Common myeloid progenitor, CD34-positive (primary cell): ENCODE results near the gene IL5RA.
A peak's percentile ranks its signal among the peaks of the same experiment; 100 is the strongest.

Source experiments
- CTCF ChIA-PET: fragments of 350-600 bp; sonication (Branson Sonifier 250); formaldehyde crosslinking; loops from one replicate; lab custom pipeline; 2021; ENCODE audit warnings: antibody characterized with exemption; lab: Charles Lee
- POLR2A ChIA-PET: fragments of 350-600 bp; sonication (Branson Sonifier 250); formaldehyde crosslinking; loops from one replicate; lab custom pipeline; 2021; ENCODE audit warnings: antibody characterized with exemption; lab: Charles Lee
- DNase-seq, 3 donors: peaks; one replicate each; pipeline versions ENCODE4 v3.0.0 to v3.0.0-alpha.2; 2013
- H3K27ac ChIP-seq, 2 experiments: 1 replicate in 1 of 2; 2 replicates in 1 of 2; pipeline ENCODE4 v1.7.0; 2013; ENCODE audit warnings: inconsistent platforms in 2 of 2, low read length in 2 of 2, mild to moderate bottlenecking in 2 of 2, low read depth in 1 of 2, moderate library complexity in 1 of 2; ENCODE audit not compliant: severe bottlenecking in 2 of 2, insufficient read depth in 1 of 2, poor library complexity in 1 of 2
- H3K27me3 ChIP-seq, 5 experiments: replicated peaks in 2 of 5; 1 replicate in 3 of 5; 2 replicates in 2 of 5; pipeline versions ENCODE4 v1.6.1 to v1.7.0; 2013; ENCODE audit warnings: low read length in 4 of 5, mild to moderate bottlenecking in 2 of 5, moderate library complexity in 2 of 5, inconsistent platforms in 1 of 5; ENCODE audit not compliant: insufficient read depth in 5 of 5, control insufficient read depth in 4 of 5
- H3K36me3 ChIP-seq, 4 experiments: 1 replicate in 2 of 4; 2 replicates in 2 of 4; pipeline versions ENCODE4 v1.6.1 to v1.7.0; 2013; ENCODE audit warnings: low read length in 3 of 4, control low read depth in 1 of 4, mild to moderate bottlenecking in 1 of 4; ENCODE audit not compliant: control insufficient read depth in 4 of 4, insufficient read depth in 4 of 4
- H3K4me1 ChIP-seq, 4 experiments: 1 replicate in 3 of 4; 2 replicates in 1 of 4; pipeline versions ENCODE4 v1.6.1 to v1.7.1; 2013; ENCODE audit warnings: low read length in 3 of 4, mild to moderate bottlenecking in 3 of 4, control low read depth in 1 of 4, inconsistent platforms in 1 of 4, moderate library complexity in 1 of 4; ENCODE audit not compliant: control insufficient read depth in 4 of 4, insufficient read depth in 4 of 4; ENCODE audit errors: control extremely low read depth in 1 of 4
- H3K4me3 ChIP-seq, 7 experiments: 1 replicate in 4 of 7; 2 replicates in 3 of 7; pipeline versions ENCODE4 v1.5.1 to v1.7.0; 2013; ENCODE audit warnings: mild to moderate bottlenecking in 7 of 7, low read length in 6 of 7, moderate library complexity in 6 of 7, inconsistent platforms in 2 of 7, low read depth in 2 of 7, control low read depth in 1 of 7; ENCODE audit not compliant: insufficient read depth in 4 of 7, control insufficient read depth in 1 of 7; ENCODE audit errors: extremely low read depth in 1 of 7
- H3K9me3 ChIP-seq, 5 experiments: 1 replicate in 4 of 5; 2 replicates in 1 of 5; pipeline versions ENCODE4 v1.6.1 to v1.7.1; 2013; ENCODE audit warnings: low read length in 4 of 5, mild to moderate bottlenecking in 2 of 5, inconsistent platforms in 1 of 5, low read depth in 1 of 5, moderate library complexity in 1 of 5; ENCODE audit not compliant: control insufficient read depth in 4 of 5, insufficient read depth in 2 of 5; ENCODE audit errors: control extremely low read depth in 1 of 5
- WGBS: methylation state at CpG from one replicate; pipeline ENCODE4 v1.1.5; 2013; ENCODE audit not compliant: insufficient coverage; 5-methylcytosine and 5-hydroxymethylcytosine counted together

The IL5RA gene

GRCh38 chr3:3137526-3137925 is 27.4 kb upstream of the IL5RA start:
- WGBS = no CpG with 5 or more reads among the region's 6 CpGs
- ChIA-PET POLR2A (no interaction called here), CTCF (interaction anchor here (1.4 kb wide), 1 partner anchor 40 kb away, joined by 3 read pairs; no protein-coding TSS in a partner anchor)

GRCh38 chr3:3134750-3135448 is 24.7 kb upstream of the IL5RA start:
- no peaks in the 10 kb centered on the region for H3K4me1 ChIP-seq
- H3K36me3 ChIP-seq = peaks cover 23 to 70% (median 33%) of the 10 kb centered on the region in 4 experiments
- H3K27ac ChIP-seq = no peak overlapping the region
- CTCF ChIA-PET = interaction anchor here (0.7 to 2.0 kb wide), 4 partner anchors 8 to 36 kb away, joined by 3 to 5 read pairs (median 3); no protein-coding TSS in a partner anchor
- no peak for DNase-seq
- 100% methylated on average over 3 of the region's 4 CpGs for WGBS
- POLR2A ChIA-PET = no interaction called here
- peaks cover 0 to 2% (median 0%) of the 10 kb centered on the region in 5 experiments for H3K9me3 ChIP-seq
- H3K27me3 ChIP-seq = no peaks in the 10 kb centered on the region
- H3K4me3 ChIP-seq = no peak overlapping the region

More at GRCh38 chr3:3137526-3137925, 27.4 kb upstream of the IL5RA start:
- Histone ChIP-seq H3K9me3 (no peaks in the 10 kb centered on the region), H3K27ac (no peak overlapping the region), H3K4me1 (no peaks in the 10 kb centered on the region), H3K36me3 (peaks cover 12 to 73% (median 36%) of the 10 kb centered on the region in 4 experiments), H3K4me3 (no peak overlapping the region), H3K27me3 (no peaks in the 10 kb centered on the region)
- DNase-seq = no peak

GRCh38 chr3:3133500-3133899 is 23.3 kb upstream of the IL5RA start:
- no peak overlapping the region for H3K27ac ChIP-seq
- H3K4me3 ChIP-seq = no peak overlapping the region
- H3K4me1 ChIP-seq = peaks cover 0 to 5% (median 0%) of the 10 kb centered on the region in 4 experiments
- no peaks in the 10 kb centered on the region for H3K27me3 ChIP-seq
- peaks cover 19 to 70% (median 33%) of the 10 kb centered on the region in 4 experiments for H3K36me3 ChIP-seq
- WGBS = 100% methylated on average over 3 of the region's 6 CpGs
- no peak for DNase-seq
- ChIA-PET POLR2A (interaction anchor here (0.6 kb wide), 1 partner anchor 17 kb away, joined by 4 read pairs; no protein-coding TSS in a partner anchor), CTCF (interaction anchor here (0.6 to 2.0 kb wide), 8 partner anchors 9 to 44 kb away, joined by 3 to 5 read pairs (median 3); no protein-coding TSS in a partner anchor)
- H3K9me3 ChIP-seq = peaks cover 0 to 2% (median 0%) of the 10 kb centered on the region in 5 experiments

- ChIA-PET POLR2A (no interaction called here), CTCF (interaction anchor here (0.9 to 1.5 kb wide), 3 partner anchors 11 to 43 kb away, joined by 3 to 8 read pairs (median 5); no protein-coding TSS in a partner anchor)
- 80% methylated on average over 5 of the region's 5 CpGs for WGBS
- Histone ChIP-seq H3K4me3 (no peak overlapping the region), H3K9me3 (peaks cover 0 to 2% (median 0%) of the 10 kb centered on the region in 5 experiments), H3K4me1 (peaks cover 8 to 18% (median 16%) of the 10 kb centered on the region in 4 experiments), H3K27me3 (no peaks in the 10 kb centered on the region), H3K36me3 (peaks cover 12 to 42% (median 21%) of the 10 kb centered on the region in 4 experiments), H3K27ac (no peak overlapping the region)
- DNase-seq = no peak
Observed at GRCh38 chr3:3129579-3129978, 19.4 kb upstream of the IL5RA start.

- WGBS = 62% methylated on average over 9 of the region's 20 CpGs
- Histone ChIP-seq H3K36me3 (peaks cover 12 to 29% (median 21%) of the 10 kb centered on the region in 4 experiments), H3K27ac (peak overlapping the region; percentile 85 to 94), H3K27me3 (no peaks in the 10 kb centered on the region), H3K4me1 (peaks cover 8 to 18% (median 16%) of the 10 kb centered on the region in 4 experiments), H3K4me3 (peak overlapping the region; percentile 69 to 91 (median 80)), H3K9me3 (peaks cover 0 to 2% (median 0%) of the 10 kb centered on the region in 5 experiments)
- POLR2A ChIA-PET = interaction anchor here (0.7 kb wide), 1 partner anchor 48 kb away, joined by 3 read pairs; no protein-coding TSS in a partner anchor
- peak in 2 of 3 donors; percentile 39 to 48 for DNase-seq
- CTCF ChIA-PET = no interaction called here
Observed at GRCh38 chr3:3127432-3128010, 17.3 kb upstream of the IL5RA start.

GRCh38 chr3:3126477-3127431 is 16.6 kb upstream of the IL5RA start, which contains the start of gene TRNT1:
TSS of gene TRNT1 (plus strand) at chr3:3126940. CDS start at chr3:3129041, 2,101 bp downstream.
- CTCF ChIA-PET = no interaction called here
- POLR2A ChIA-PET = no interaction called here
- H3K9me3 ChIP-seq = peaks cover 0 to 2% (median 0%) of the 10 kb centered on the region in 5 experiments
- peak; percentile 96 to 98 (median 97) for DNase-seq
- 0% methylated on average over 63 of the region's 100 CpGs for WGBS
- H3K27me3 ChIP-seq = no peaks in the 10 kb centered on the region
- H3K4me3 ChIP-seq = peak within 1 kb of the TSS; percentile 69 to 91 (median 80)
- peaks cover 12 to 29% (median 21%) of the 10 kb centered on the region in 4 experiments for H3K36me3 ChIP-seq
- H3K27ac ChIP-seq = peak within 1 kb of the TSS; percentile 85 to 94
- peaks cover 8 to 18% (median 16%) of the 10 kb centered on the region in 4 experiments for H3K4me1 ChIP-seq
